ENCODE data around the gene ARHGAP9.
"Not testable (repeated sequence)": the region's sequence is repeated elsewhere in the genome, so short reads cannot be mapped to it uniquely, and the experiment has no call there.

GRCh38 chr12:57441393-57441792 is 38.3 kb downstream of the ARHGAP9 start:
- TF ChIP-seq CTCF (conservative IDR thresholded peaks at IDR 0.05; ENCODE audit: low read length); EZH2phosphoT487 (IDR thresholded peaks at IDR 0.05; ENCODE audit: borderline replicate concordance): not testable (repeated sequence)

All from Loucy (cell line).